Measurements from ENCODE around the gene STKLD1.

The STKLD1 gene

GRCh38 chr9:133335924-133336811 is 40.0 kb upstream of the STKLD1 start, which contains the start of gene SURF6:
Gene SURF6 (minus strand): TSS chr9:133336188. CDS start chr9:133336132, 56 bp downstream.
- ATAC-seq (replicated peaks; ENCODE audit: extremely low read depth, poor library complexity, severe bottlenecking) (peak; percentile 94), DNase-seq (ENCODE audit: low spot score in 2 of 2) (peak; percentile 88 to 89)
- H3K27me3 Mint-ChIP-seq = no peaks in the 10 kb centered on the region
- peak within 1 kb of the TSS; percentile 92 for H3K27ac Mint-ChIP-seq (ENCODE audit: low read depth)
- peak within 1 kb of the TSS; percentile 93 for H3K4me3 Mint-ChIP-seq
- H3K9me3 Mint-ChIP-seq = no peaks in the 10 kb centered on the region
- peaks cover 34% of the 10 kb centered on the region for H3K36me3 Mint-ChIP-seq (ENCODE audit: insufficient read depth)
- H3K4me1 Mint-ChIP-seq = peaks cover 45% of the 10 kb centered on the region

GRCh38 chr9:133339641-133340040 is 36.5 kb upstream of the STKLD1 start:
- ATAC-seq (replicated peaks; ENCODE audit: extremely low read depth, poor library complexity, severe bottlenecking) (no peak), DNase-seq (ENCODE audit: low spot score in 2 of 2) (no peak)
- no peak overlapping the region for H3K27ac Mint-ChIP-seq (ENCODE audit: low read depth)
- no peak overlapping the region for H3K4me3 Mint-ChIP-seq
- H3K36me3 Mint-ChIP-seq (ENCODE audit: insufficient read depth) = peaks cover 30% of the 10 kb centered on the region
- no peaks in the 10 kb centered on the region for H3K27me3 Mint-ChIP-seq
- H3K9me3 Mint-ChIP-seq = no peaks in the 10 kb centered on the region
- peaks cover 46% of the 10 kb centered on the region for H3K4me1 Mint-ChIP-seq

GRCh38 chr9:133340256-133340655 is 35.9 kb upstream of the STKLD1 start:
- Mint-ChIP-seq H3K4me1 (peaks cover 44% of the 10 kb centered on the region), H3K36me3 (ENCODE audit: insufficient read depth) (peaks cover 30% of the 10 kb centered on the region), H3K9me3 (no peaks in the 10 kb centered on the region), H3K27ac (ENCODE audit: low read depth) (no peak overlapping the region), H3K4me3 (no peak overlapping the region), H3K27me3 (no peaks in the 10 kb centered on the region)
- DNase-seq (ENCODE audit: low spot score in 2 of 2) (no peak), ATAC-seq (replicated peaks; ENCODE audit: extremely low read depth, poor library complexity, severe bottlenecking) (no peak)

GRCh38 chr9:133340916-133341315 is 35.2 kb upstream of the STKLD1 start:
- H3K36me3 Mint-ChIP-seq (ENCODE audit: insufficient read depth) = peaks cover 25% of the 10 kb centered on the region
- ATAC-seq (replicated peaks; ENCODE audit: extremely low read depth, poor library complexity, severe bottlenecking) (no peak), DNase-seq (ENCODE audit: low spot score in 2 of 2) (no peak)
- H3K4me3 Mint-ChIP-seq = no peak overlapping the region
- H3K4me1 Mint-ChIP-seq = peaks cover 38% of the 10 kb centered on the region
- H3K9me3 Mint-ChIP-seq = no peaks in the 10 kb centered on the region
- no peak overlapping the region for H3K27ac Mint-ChIP-seq (ENCODE audit: low read depth)
- H3K27me3 Mint-ChIP-seq = no peaks in the 10 kb centered on the region

GRCh38 chr9:133341369-133342068 is 34.6 kb upstream of the STKLD1 start:
- Mint-ChIP-seq H3K27ac (ENCODE audit: low read depth) (no peak overlapping the region), H3K4me3 (no peak overlapping the region), H3K9me3 (no peaks in the 10 kb centered on the region), H3K36me3 (ENCODE audit: insufficient read depth) (peaks cover 22% of the 10 kb centered on the region), H3K4me1 (peaks cover 38% of the 10 kb centered on the region), H3K27me3 (no peaks in the 10 kb centered on the region)
- no peak for DNase-seq (ENCODE audit: low spot score in 2 of 2)
- ATAC-seq (replicated peaks; ENCODE audit: extremely low read depth, poor library complexity, severe bottlenecking) = no peak

- H3K9me3 Mint-ChIP-seq = no peaks in the 10 kb centered on the region
- H3K27ac Mint-ChIP-seq (ENCODE audit: low read depth) = no peak overlapping the region
- H3K4me1 Mint-ChIP-seq = peaks cover 44% of the 10 kb centered on the region
- DNase-seq (ENCODE audit: low spot score in 2 of 2) = no peak
- peaks cover 22% of the 10 kb centered on the region for H3K36me3 Mint-ChIP-seq (ENCODE audit: insufficient read depth)
- ATAC-seq (replicated peaks; ENCODE audit: extremely low read depth, poor library complexity, severe bottlenecking) = no peak
- H3K27me3 Mint-ChIP-seq = no peaks in the 10 kb centered on the region
- H3K4me3 Mint-ChIP-seq = no peak overlapping the region
These were observed 34.1 kb upstream of the STKLD1 start for GRCh38 chr9:133342069-133342406.

GRCh38 chr9:133342570-133342969 is 33.6 kb upstream of the STKLD1 start:
- Mint-ChIP-seq H3K36me3 (ENCODE audit: insufficient read depth) (peaks cover 22% of the 10 kb centered on the region), H3K27me3 (no peaks in the 10 kb centered on the region), H3K27ac (ENCODE audit: low read depth) (no peak overlapping the region), H3K9me3 (no peaks in the 10 kb centered on the region), H3K4me1 (peaks cover 46% of the 10 kb centered on the region), H3K4me3 (no peak overlapping the region)
- DNase-seq (ENCODE audit: low spot score in 2 of 2) (no peak), ATAC-seq (replicated peaks; ENCODE audit: extremely low read depth, poor library complexity, severe bottlenecking) (no peak)

- no peaks in the 10 kb centered on the region for H3K27me3 Mint-ChIP-seq
- H3K9me3 Mint-ChIP-seq = no peaks in the 10 kb centered on the region
- H3K4me3 Mint-ChIP-seq = no peak overlapping the region
- no peak for DNase-seq (ENCODE audit: low spot score in 2 of 2)
- ATAC-seq (replicated peaks; ENCODE audit: extremely low read depth, poor library complexity, severe bottlenecking) = no peak
- H3K36me3 Mint-ChIP-seq (ENCODE audit: insufficient read depth) = peaks cover 31% of the 10 kb centered on the region
- H3K4me1 Mint-ChIP-seq = peaks cover 57% of the 10 kb centered on the region
- H3K27ac Mint-ChIP-seq (ENCODE audit: low read depth) = no peak overlapping the region
These were observed 32.1 kb upstream of the STKLD1 start for GRCh38 chr9:133344071-133344470.

- Mint-ChIP-seq H3K4me1 (peaks cover 57% of the 10 kb centered on the region), H3K36me3 (ENCODE audit: insufficient read depth) (peaks cover 37% of the 10 kb centered on the region), H3K27ac (ENCODE audit: low read depth) (no peak overlapping the region), H3K9me3 (no peaks in the 10 kb centered on the region), H3K27me3 (no peaks in the 10 kb centered on the region), H3K4me3 (no peak overlapping the region)
- ATAC-seq (replicated peaks; ENCODE audit: extremely low read depth, poor library complexity, severe bottlenecking) (no peak), DNase-seq (ENCODE audit: low spot score in 2 of 2) (no peak)
These were observed 31.2 kb upstream of the STKLD1 start for GRCh38 chr9:133344979-133345378.

- Mint-ChIP-seq H3K4me3 (no peak overlapping the region), H3K4me1 (peaks cover 55% of the 10 kb centered on the region)
- ATAC-seq (replicated peaks; ENCODE audit: extremely low read depth, poor library complexity, severe bottlenecking) = no peak
These were observed 30.6 kb upstream of the STKLD1 start for GRCh38 chr9:133345596-133345995.

GRCh38 chr9:133346021-133346785 is 30.0 kb upstream of the STKLD1 start:
- no peak for DNase-seq (ENCODE audit: low spot score in 2 of 2)
- peaks cover 52% of the 10 kb centered on the region for H3K4me1 Mint-ChIP-seq
- H3K27me3 Mint-ChIP-seq = no peaks in the 10 kb centered on the region
- H3K36me3 Mint-ChIP-seq (ENCODE audit: insufficient read depth) = peaks cover 49% of the 10 kb centered on the region
- no peak overlapping the region for H3K27ac Mint-ChIP-seq (ENCODE audit: low read depth)
- H3K4me3 Mint-ChIP-seq = peak overlapping the region; percentile 92
- H3K9me3 Mint-ChIP-seq = no peaks in the 10 kb centered on the region
- no peak for ATAC-seq (replicated peaks; ENCODE audit: extremely low read depth, poor library complexity, severe bottlenecking)

More at GRCh38 chr9:133345596-133345995, 30.6 kb upstream of the STKLD1 start:
- Mint-ChIP-seq H3K9me3 (no peaks in the 10 kb centered on the region), H3K27me3 (no peaks in the 10 kb centered on the region), H3K36me3 (ENCODE audit: insufficient read depth) (peaks cover 43% of the 10 kb centered on the region), H3K27ac (ENCODE audit: low read depth) (no peak overlapping the region)
- no peak for DNase-seq (ENCODE audit: low spot score in 2 of 2)

- peaks cover 59% of the 10 kb centered on the region for H3K36me3 Mint-ChIP-seq (ENCODE audit: insufficient read depth)
- no peak for DNase-seq (ENCODE audit: low spot score in 2 of 2)
- H3K4me3 Mint-ChIP-seq = peak overlapping the region; percentile 92
These were observed 28.6 kb upstream of the STKLD1 start for GRCh38 chr9:133347515-133347984.

More at GRCh38 chr9:133347515-133347984, 28.6 kb upstream of the STKLD1 start:
- Mint-ChIP-seq H3K4me1 (peaks cover 41% of the 10 kb centered on the region), H3K27me3 (no peaks in the 10 kb centered on the region), H3K9me3 (no peaks in the 10 kb centered on the region), H3K27ac (ENCODE audit: low read depth) (peak overlapping the region; percentile 96)
- peak; percentile 44 for ATAC-seq (replicated peaks; ENCODE audit: extremely low read depth, poor library complexity, severe bottlenecking)

All from central memory CD8-positive, alpha-beta T cell (primary cell).